Endothelial cell of umbilical vein (primary cell): ENCODE data around the gene MYDGF. TPM values are rescaled to one million over a fixed set of nuclear protein-coding genes. Genes with fewer than 3 reads are reported as not detected.

ENCODE experiments used
- BruUV-seq: library from RNA; stranded (reverse); fragments of 400-500 nt; replicated peaks from 2 replicates; lab custom pipeline; 2021; lab: Mats Ljungman, UMichigan
- CTCF ChIA-PET: fragments of 300-600, 350-600 bp; sonication (Branson Sonifier 250); formaldehyde crosslinking; loops from one replicate; lab custom pipeline; 2021; ENCODE audit warnings: antibody characterized with exemption, inconsistent platforms; lab: Charles Lee
- POLR2A ChIA-PET: fragments of 300-600, 350-600 bp; sonication (Branson Sonifier 250); formaldehyde crosslinking; loops from one replicate; lab custom pipeline; 2021; ENCODE audit warnings: antibody characterized with exemption, inconsistent platforms; lab: Charles Lee
- DNase-seq: peaks from one replicate; pipeline ENCODE4 v3.0.0-alpha.2; 2011; ENCODE audit warnings: low read depth, low spot score
- FAIRE-seq: peaks from 2 replicates; lab custom pipeline; 2011; peaks lifted over from hg19 to GRCh38; lab: Jason Lieb, UNC
- H2AFZ ChIP-seq: 2 replicates; pipeline ENCODE4 v1.6.0; 2012; ENCODE audit warnings: low read depth, low read length, control low read depth, inconsistent platforms
- H3K27ac ChIP-seq: 2 replicates; pipeline ENCODE4 v1.5.1; 2011; ENCODE audit warnings: low read depth, mild to moderate bottlenecking, control low read depth, low read length, moderate library complexity; ENCODE audit not compliant: insufficient read depth
- H3K27me3 ChIP-seq, 2 experiments: 2 replicates each; pipeline versions ENCODE4 v1.6.0 to v1.6.1; 2011; ENCODE audit warnings: low read length in 2 of 2, mixed read lengths in 1 of 2; ENCODE audit not compliant: control insufficient read depth in 2 of 2, insufficient read depth in 2 of 2
- H3K36me3 ChIP-seq, 2 experiments: 2 replicates in 1 of 2; 3 replicates in 1 of 2; pipeline ENCODE4 v1.5.1; 2011; ENCODE audit warnings: low read length in 2 of 2, mild to moderate bottlenecking in 1 of 2, moderate library complexity in 1 of 2; ENCODE audit not compliant: control insufficient read depth in 2 of 2, insufficient read depth in 2 of 2; ENCODE audit errors: extremely low read depth in 1 of 2
- H3K4me1 ChIP-seq: 3 replicates; pipeline ENCODE4 v1.5.1; 2011; ENCODE audit warnings: mild to moderate bottlenecking, low read length; ENCODE audit not compliant: control insufficient read depth, insufficient read depth; ENCODE audit errors: extremely low read depth
- H3K4me2 ChIP-seq: 2 replicates; pipeline ENCODE4 v1.6.1; 2011; ENCODE audit warnings: low read length, control low read depth, mixed read lengths; ENCODE audit not compliant: insufficient read depth
- H3K4me3 ChIP-seq, 3 experiments: fragments of 200-600 bp in 1 of 3; sonication (generic), shearing (Covaris generic) in 1 of 3; replicated peaks in 1 of 3; 2 replicates each; pipeline ENCODE4 v1.5.1; 2011 to 2016; ENCODE audit warnings: control low read depth in 3 of 3, low read length in 3 of 3, mild to moderate bottlenecking in 2 of 3, inconsistent platforms in 1 of 3, low read depth in 1 of 3, moderate library complexity in 1 of 3; ENCODE audit not compliant: insufficient read depth in 1 of 3
- H3K79me2 ChIP-seq: 2 replicates; pipeline ENCODE4 v1.6.0; 2012; ENCODE audit warnings: low read length, inconsistent platforms; ENCODE audit not compliant: control insufficient read depth, insufficient read depth
- H3K9ac ChIP-seq: replicated peaks from 2 replicates; pipeline ENCODE3; 2011; ENCODE audit warnings: low read length, control low read depth; ENCODE audit not compliant: insufficient read depth; ENCODE audit errors: extremely low read depth
- H3K9me1 ChIP-seq: replicated peaks from 3 replicates; pipeline ENCODE4 v1.6.0; 2011; ENCODE audit warnings: mild to moderate bottlenecking, low read length; ENCODE audit not compliant: control insufficient read depth, insufficient read depth; ENCODE audit errors: extremely low read depth
- H3K9me3 ChIP-seq: replicated peaks from 2 replicates; pipeline ENCODE4 v1.5.1; 2012; ENCODE audit warnings: low read length, inconsistent platforms; ENCODE audit not compliant: control insufficient read depth, insufficient read depth
- H4K20me1 ChIP-seq: replicated peaks from 2 replicates; pipeline ENCODE3; 2011; ENCODE audit warnings: mild to moderate bottlenecking, low read length; ENCODE audit not compliant: control insufficient read depth, insufficient read depth; ENCODE audit errors: extremely low read depth
- EZH2 ChIP-seq: IDR thresholded peaks from 2 replicates; pipeline ENCODE4 v1.6.1; 2012; ENCODE audit warnings: borderline replicate concordance, low read depth, mild to moderate bottlenecking, moderate library complexity, low read length, inconsistent platforms; ENCODE audit not compliant: severe bottlenecking
- FOS ChIP-seq: IDR thresholded peaks from 2 replicates; pipeline ENCODE4 v1.6.1; 2011; ENCODE audit warnings: mild to moderate bottlenecking, low read length, moderate library complexity, borderline replicate concordance; ENCODE audit not compliant: insufficient read depth
- GATA2 ChIP-seq: IDR thresholded peaks from 2 replicates; pipeline ENCODE4 v1.7.0; 2011; ENCODE audit warnings: low read depth, mild to moderate bottlenecking, moderate library complexity, mixed read lengths, low read length; ENCODE audit not compliant: insufficient read length, insufficient read depth
- JUN ChIP-seq: IDR thresholded peaks from 2 replicates; pipeline ENCODE4 v1.6.1; 2011; ENCODE audit warnings: borderline replicate concordance, low read depth; ENCODE audit not compliant: insufficient read length, insufficient read depth
- MYC ChIP-seq: IDR thresholded peaks from one replicate; pipeline ENCODE4 v1.6.1; 2011; ENCODE audit warnings: mild to moderate bottlenecking, low read depth, low read length
- POLR2A ChIP-seq: IDR thresholded peaks from 2 replicates; pipeline ENCODE4 v1.6.1; 2012; ENCODE audit warnings: low read depth, mild to moderate bottlenecking, control low read depth, low read length
- POLR2AphosphoS5 ChIP-seq: IDR thresholded peaks from 2 replicates; pipeline ENCODE4 v1.6.1; 2012; ENCODE audit warnings: low read depth, mild to moderate bottlenecking, control low read depth, low read length, moderate library complexity; ENCODE audit not compliant: insufficient read depth
- dilution Hi-C: fragments of 300-500 bp; cut with MboI; formaldehyde crosslinking; loops from one replicate; pipeline ENCODE4 v1.15.0; 2019; ENCODE audit warnings: low sequenced_read_pairs; ENCODE audit not compliant: extremely low pct_ligation_motif_present
- intact Hi-C: fragments of 100-400 bp; cut with micrococcal nuclease; formaldehyde crosslinking; loops from one replicate; pipeline ENCODE4 v1.10.0; 2022
- polyA plus RNA-seq, 4 experiments: library from polyadenylated mRNA; depleted of rRNA in 3 of 4; stranded (reverse) in 3 of 4; unstranded in 1 of 4; fragments of >200 nt; gene quantifications; 2 replicates each; pipeline versions ENCODE4 v1.2.1 to v1.2.3, GENCODE V29; 2011 to 2012; ENCODE audit warnings: missing spikeins in 1 of 4
- total RNA-seq: library from RNA; stranded (reverse); gene quantifications from 2 replicates; pipeline ENCODE4 v1.2.3, GENCODE V29; 2021
- TF ChIP-seq, protein P1 (sequence below), 2 donors: IDR thresholded peaks; 1 replicate in 1 of 2; 2 replicates in 1 of 2; pipeline ENCODE4 v1.5.1; 2011; ENCODE audit warnings: low read length in 2 of 2, mild to moderate bottlenecking in 2 of 2, moderate library complexity in 2 of 2, control low read depth in 1 of 2, inconsistent platforms in 1 of 2, low read depth in 1 of 2; ENCODE audit not compliant: insufficient read depth in 1 of 2; ENCODE audit errors: extremely low read depth in 1 of 2
- TF ChIP-seq, protein P2 (sequence below): IDR thresholded peaks from 2 replicates; pipeline ENCODE4 v1.6.1; 2011; ENCODE audit not compliant: insufficient read depth, insufficient read length

Gene MYDGF
- total and polyA plus RNA-seq, 2 donors (not counting 3 experiments of a cell fraction or from before 2014, with no cell fraction given), result 191 to 337 TPM

DNA sequence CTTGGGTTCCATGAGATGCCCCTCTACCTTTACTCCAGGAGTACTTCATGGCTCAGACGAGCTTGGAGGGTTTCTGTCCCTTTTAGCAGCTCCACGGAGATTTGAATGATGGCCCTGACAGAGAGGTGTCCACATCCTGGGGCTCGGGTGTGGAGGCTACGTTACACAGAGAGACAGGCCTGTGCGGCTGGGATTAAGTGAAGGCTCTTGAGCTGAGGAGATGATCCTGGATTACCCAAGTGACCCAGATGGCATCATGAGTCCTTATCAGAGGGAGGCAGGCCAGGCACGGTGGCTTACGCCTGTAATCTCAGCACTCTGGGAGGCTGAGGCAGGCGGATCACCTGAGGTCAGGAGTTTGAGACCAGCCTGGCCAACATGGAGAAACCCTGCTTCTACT lies 41.1 kb upstream of the MYDGF start:
- Histone ChIP-seq H4K20me1 (no peaks in the 10 kb centered on the region), H3K36me3 (peaks cover 13 to 45% of the 10 kb centered on the region in 2 experiments), H3K9me1 (no peaks in the 10 kb centered on the region), H2AFZ (no peak overlapping the region), H3K27ac (no peak overlapping the region), H3K4me1 (peaks cover 18% of the 10 kb centered on the region), H3K27me3 (no peaks in the 10 kb centered on the region), H3K4me3 (no peak overlapping the region), H3K9ac (no peak overlapping the region), H3K79me2 (peaks cover 21% of the 10 kb centered on the region), H3K4me2 (no peak overlapping the region), H3K9me3 (no peaks in the 10 kb centered on the region)
- TF ChIP-seq, protein P1, sequence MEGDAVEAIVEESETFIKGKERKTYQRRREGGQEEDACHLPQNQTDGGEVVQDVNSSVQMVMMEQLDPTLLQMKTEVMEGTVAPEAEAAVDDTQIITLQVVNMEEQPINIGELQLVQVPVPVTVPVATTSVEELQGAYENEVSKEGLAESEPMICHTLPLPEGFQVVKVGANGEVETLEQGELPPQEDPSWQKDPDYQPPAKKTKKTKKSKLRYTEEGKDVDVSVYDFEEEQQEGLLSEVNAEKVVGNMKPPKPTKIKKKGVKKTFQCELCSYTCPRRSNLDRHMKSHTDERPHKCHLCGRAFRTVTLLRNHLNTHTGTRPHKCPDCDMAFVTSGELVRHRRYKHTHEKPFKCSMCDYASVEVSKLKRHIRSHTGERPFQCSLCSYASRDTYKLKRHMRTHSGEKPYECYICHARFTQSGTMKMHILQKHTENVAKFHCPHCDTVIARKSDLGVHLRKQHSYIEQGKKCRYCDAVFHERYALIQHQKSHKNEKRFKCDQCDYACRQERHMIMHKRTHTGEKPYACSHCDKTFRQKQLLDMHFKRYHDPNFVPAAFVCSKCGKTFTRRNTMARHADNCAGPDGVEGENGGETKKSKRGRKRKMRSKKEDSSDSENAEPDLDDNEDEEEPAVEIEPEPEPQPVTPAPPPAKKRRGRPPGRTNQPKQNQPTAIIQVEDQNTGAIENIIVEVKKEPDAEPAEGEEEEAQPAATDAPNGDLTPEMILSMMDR (IDR thresholded peaks at IDR 0.05; ENCODE audit: extremely low read depth in 1 of 2, insufficient read depth in 1 of 2, low read depth in 1 of 2, low read length in 2 of 2), result no peak
- TF ChIP-seq MYC (no peak), POLR2AphosphoS5 (no peak), FOS (no peak), JUN (no peak), POLR2A (no peak), EZH2 (no peak), GATA2 (no peak)
- TF ChIP-seq, protein P2, sequence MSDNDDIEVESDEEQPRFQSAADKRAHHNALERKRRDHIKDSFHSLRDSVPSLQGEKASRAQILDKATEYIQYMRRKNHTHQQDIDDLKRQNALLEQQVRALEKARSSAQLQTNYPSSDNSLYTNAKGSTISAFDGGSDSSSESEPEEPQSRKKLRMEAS, result no peak
- no TSS peak for BruUV-seq
- DNase-seq (no peak), FAIRE-seq (no peak)
- POLR2A ChIA-PET, result no interaction called here
- CTCF ChIA-PET, result interaction anchor here (0.6 kb wide), 1 partner anchor 58 kb away, joined by 3 read pairs; no protein-coding TSS in a partner anchor
- intact Hi-C loops, result loop anchor here (5.0 kb wide), 1 partner anchor 39 kb away; the partner anchor contains the start of gene MYDGF
- dilution Hi-C loops, result no loop called here
